NB4 (cell line): ENCODE data around the gene PPP6C.
"Not testable (repeated sequence)": the region's sequence is repeated elsewhere in the genome, so short reads cannot be mapped to it uniquely, and the experiment has no call there.

Source experiments
- MAX ChIP-seq: IDR thresholded peaks from 2 replicates; pipeline ENCODE4 v1.6.1; 2011; ENCODE audit warnings: low read depth, low read length
- MYC ChIP-seq: IDR thresholded peaks from 2 replicates; pipeline ENCODE4 v1.6.1; 2011; ENCODE audit warnings: low read depth, low read length
- POLR2A ChIP-seq: IDR thresholded peaks from 2 replicates; pipeline ENCODE4 v1.6.1; 2011; ENCODE audit warnings: mild to moderate bottlenecking; ENCODE audit not compliant: insufficient read length; ENCODE audit errors: extremely low read depth
- TF ChIP-seq, protein P1 (sequence below): IDR thresholded peaks from one replicate; pipeline ENCODE4 v1.5.1; 2012; ENCODE audit warnings: low read depth, low read length

GRCh38 chr9:125194466-125194865, 4.9 kb upstream of the PPP6C start:
- TF ChIP-seq, protein P1, sequence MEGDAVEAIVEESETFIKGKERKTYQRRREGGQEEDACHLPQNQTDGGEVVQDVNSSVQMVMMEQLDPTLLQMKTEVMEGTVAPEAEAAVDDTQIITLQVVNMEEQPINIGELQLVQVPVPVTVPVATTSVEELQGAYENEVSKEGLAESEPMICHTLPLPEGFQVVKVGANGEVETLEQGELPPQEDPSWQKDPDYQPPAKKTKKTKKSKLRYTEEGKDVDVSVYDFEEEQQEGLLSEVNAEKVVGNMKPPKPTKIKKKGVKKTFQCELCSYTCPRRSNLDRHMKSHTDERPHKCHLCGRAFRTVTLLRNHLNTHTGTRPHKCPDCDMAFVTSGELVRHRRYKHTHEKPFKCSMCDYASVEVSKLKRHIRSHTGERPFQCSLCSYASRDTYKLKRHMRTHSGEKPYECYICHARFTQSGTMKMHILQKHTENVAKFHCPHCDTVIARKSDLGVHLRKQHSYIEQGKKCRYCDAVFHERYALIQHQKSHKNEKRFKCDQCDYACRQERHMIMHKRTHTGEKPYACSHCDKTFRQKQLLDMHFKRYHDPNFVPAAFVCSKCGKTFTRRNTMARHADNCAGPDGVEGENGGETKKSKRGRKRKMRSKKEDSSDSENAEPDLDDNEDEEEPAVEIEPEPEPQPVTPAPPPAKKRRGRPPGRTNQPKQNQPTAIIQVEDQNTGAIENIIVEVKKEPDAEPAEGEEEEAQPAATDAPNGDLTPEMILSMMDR, result not testable (repeated sequence)
- not testable (repeated sequence) for TF ChIP-seq POLR2A, MAX, MYC
